Stimulated activated CD8-positive, alpha-beta memory T cell treated with anti-CD3 and anti-CD28 coated beads, Interleukin-7, amount 100 ng/mL, for 24 hours (primary cell): ENCODE results near the gene OR5I1.
"Not testable (repeated sequence)": the region's sequence is repeated elsewhere in the genome, so short reads cannot be mapped to it uniquely, and the experiment has no call there.

Experiments used
- DNase-seq: peaks from one replicate; pipeline ENCODE4 v3.0.0-alpha.2; 2020; ENCODE audit warnings: low read depth

The OR5I1 gene

GRCh38 chr11:55936300-55936699 lies at the start of gene OR5I1:
Gene OR5I1, minus strand, starts transcription at chr11:55936400. Its CDS starts 0 bp downstream, at chr11:55936400.
- no peak for DNase-seq

GRCh38 chr11:55970935-55971334 lies 34.7 kb upstream of the OR5I1 start:
- no peak for DNase-seq

GRCh38 chr11:55969845-55970244 lies 33.6 kb upstream of the OR5I1 start, which contains the start of gene OR10AG1:
Gene OR10AG1, minus strand, starts transcription at chr11:55969945. Its CDS starts 38 bp downstream, at chr11:55969907.
- DNase-seq, result no peak

GRCh38 chr11:55967914-55968313 lies 31.7 kb upstream of the OR5I1 start:
- DNase-seq, result no peak

GRCh38 chr11:55966391-55966790 lies 30.2 kb upstream of the OR5I1 start:
- DNase-seq, result no peak

- DNase-seq, result no peak
Measured at GRCh38 chr11:55956521-55956920, 20.3 kb upstream of the OR5I1 start.

- DNase-seq, result no peak
Measured at GRCh38 chr11:55949330-55949729, 13.1 kb upstream of the OR5I1 start.

- DNase-seq, result no peak
Measured at GRCh38 chr11:55942785-55943392, 6.7 kb upstream of the OR5I1 start.

- no peak for DNase-seq
Measured at GRCh38 chr11:55920537-55920936, 15.7 kb downstream of the OR5I1 start.

GRCh38 chr11:55914482-55914881 lies 21.7 kb downstream of the OR5I1 start, which contains the start of gene OR5W2:
Gene OR5W2, minus strand, starts transcription at chr11:55914582. Its CDS starts 0 bp downstream, at chr11:55914582.
- DNase-seq, result no peak

- DNase-seq, result no peak
Measured at GRCh38 chr11:55902308-55902707, 33.9 kb downstream of the OR5I1 start.

GRCh38 chr11:55895216-55895615 lies 41.0 kb downstream of the OR5I1 start:
- no peak for DNase-seq

GRCh38 chr11:55885481-55885880 lies 50.7 kb downstream of the OR5I1 start:
- not testable (repeated sequence) for DNase-seq
